ENCODE data around the gene DEPDC1. TPM values are rescaled to one million over a fixed set of nuclear protein-coding genes. Genes with fewer than 3 reads are reported as not detected.
A peak's percentile ranks its signal among the peaks of the same experiment; 100 is the strongest.
"Not testable (repeated sequence)": the region's sequence is repeated elsewhere in the genome, so short reads cannot be mapped to it uniquely, and the experiment has no call there.

The DEPDC1 gene
- total and polyA plus RNA-seq, 11 donors, result 0.04 to 4.2 (median 0.46) TPM; not detected in 1

GRCh38 chr1:68495532-68495931, 1.4 kb downstream of the DEPDC1 start:
- Histone ChIP-seq H3K4me3 (peak overlapping the region in 2 of 12 donors; percentile 67 to 77), H3K4me1 (peaks cover 4 to 17% (median 11%) of the 10 kb centered on the region in 12 donors), H3K27me3 (no peaks in the 10 kb centered on the region), H3K36me3 (no peaks in the 10 kb centered on the region), H3K27ac (no peak overlapping the region), H3K9me3 (no peaks in the 10 kb centered on the region)
- no peak for DNase-seq
- 72 to 87% (median 77%) methylated on average over 3 of the region's 3 CpGs for WGBS, 4 donors
- intact Hi-C loops (cut with DNase I), result no loop called here
- ATAC-seq, result no peak
- TF ChIP-seq POLR2A (IDR thresholded peaks at IDR 0.05) (no peak), CTCF (IDR thresholded peaks at IDR 0.05) (no peak)

- Histone ChIP-seq H3K4me1 (peaks cover 4 to 17% (median 11%) of the 10 kb centered on the region in 12 donors), H3K36me3 (no peaks in the 10 kb centered on the region), H3K27me3 (no peaks in the 10 kb centered on the region), H3K27ac (no peak overlapping the region), H3K4me3 (no peak overlapping the region), H3K9me3 (no peaks in the 10 kb centered on the region)
- DNase-seq, result no peak
- intact Hi-C loops (cut with DNase I), result no loop called here
- no peak for ATAC-seq
- WGBS, 4 donors, result 84 to 92% (median 89%) methylated on average over 2 of the region's 2 CpGs
- TF ChIP-seq CTCF (IDR thresholded peaks at IDR 0.05) (no peak), POLR2A (IDR thresholded peaks at IDR 0.05) (no peak)
Observed at GRCh38 chr1:68493193-68493592, 3.7 kb downstream of the DEPDC1 start.

GRCh38 chr1:68492255-68492654, 4.6 kb downstream of the DEPDC1 start:
- intact Hi-C loops (cut with DNase I); DNase-seq; H3K27me3 ChIP-seq; H3K9me3 ChIP-seq; H3K4me3 ChIP-seq; H3K36me3 ChIP-seq; H3K27ac ChIP-seq; ATAC-seq: not testable (repeated sequence)
- WGBS, 4 donors, result 94 to 99% (median 98%) methylated on average over 6 of the region's 6 CpGs
- H3K4me1 ChIP-seq, result peaks cover 4 to 14% (median 11%) of the 10 kb centered on the region in 12 donors

- Histone ChIP-seq H3K27me3 (no peaks in the 10 kb centered on the region), H3K4me3 (no peak overlapping the region), H3K4me1 (no peaks in the 10 kb centered on the region), H3K36me3 (no peaks in the 10 kb centered on the region), H3K9me3 (no peaks in the 10 kb centered on the region), H3K27ac (no peak overlapping the region)
- TF ChIP-seq POLR2A (IDR thresholded peaks at IDR 0.05) (no peak), CTCF (IDR thresholded peaks at IDR 0.05) (no peak)
- no peak for DNase-seq
- no peak for ATAC-seq
- 96 to 98% (median 96%) methylated on average over 2 of the region's 2 CpGs for WGBS, 4 donors
- intact Hi-C loops (cut with DNase I), result no loop called here
Observed at GRCh38 chr1:68490046-68490651, 6.7 kb downstream of the DEPDC1 start.

Measured in heart left ventricle (tissue), 16 donors.